ENCODE results near the gene ATG2B. TPM values are rescaled to one million over a fixed set of nuclear protein-coding genes. Genes with fewer than 3 reads are reported as not detected.

The ATG2B gene
- total and polyA plus RNA-seq, 10 of the 15 experiments (the other 5 are each of a cell fraction or from before 2014, with no cell fraction given), result 0.84 to 15.4 (median 9.9) TPM

DNA sequence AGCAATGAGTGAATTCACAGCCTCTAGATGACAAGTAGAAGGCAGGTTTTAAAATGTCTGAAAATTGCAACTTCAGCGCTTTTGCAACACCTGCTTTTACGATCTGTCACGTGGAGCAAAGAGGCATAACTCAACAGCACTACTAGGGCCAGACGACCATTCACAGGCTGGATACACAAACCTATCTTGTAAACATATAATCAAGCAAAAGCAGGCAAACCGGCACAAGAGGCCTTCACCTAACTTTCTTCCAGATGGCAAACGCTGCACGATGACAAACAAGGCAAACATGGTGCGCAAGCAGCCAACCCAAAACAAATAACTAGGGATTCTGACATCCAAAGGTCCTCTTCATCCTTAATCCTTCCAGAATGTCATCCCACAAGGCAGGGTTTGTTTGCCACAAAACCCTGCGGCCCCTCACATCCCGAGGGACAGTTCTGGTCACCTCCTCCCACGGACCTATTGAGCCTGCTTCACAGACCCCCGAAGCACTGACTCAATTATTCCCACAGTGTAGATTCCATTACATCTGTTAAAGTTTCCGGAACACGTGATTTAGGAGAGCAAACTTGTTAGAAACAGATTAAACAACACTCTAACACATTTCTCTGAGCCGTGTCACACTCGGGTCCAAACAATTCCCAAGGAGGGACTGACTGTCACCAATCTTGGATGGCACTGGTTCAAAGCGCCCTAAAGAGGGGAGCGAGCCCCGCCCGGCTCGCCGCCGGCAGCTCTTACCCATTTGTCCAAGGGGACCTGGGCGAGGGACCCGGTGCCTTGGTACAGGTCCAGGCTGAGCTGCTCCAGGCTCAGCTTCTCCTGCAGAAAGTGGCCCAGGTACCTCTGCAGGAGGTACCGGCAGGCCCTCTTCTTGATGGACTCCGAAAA, 823 bp downstream of the ATG2B start (continued):
- TF ChIP-seq, protein P1, sequence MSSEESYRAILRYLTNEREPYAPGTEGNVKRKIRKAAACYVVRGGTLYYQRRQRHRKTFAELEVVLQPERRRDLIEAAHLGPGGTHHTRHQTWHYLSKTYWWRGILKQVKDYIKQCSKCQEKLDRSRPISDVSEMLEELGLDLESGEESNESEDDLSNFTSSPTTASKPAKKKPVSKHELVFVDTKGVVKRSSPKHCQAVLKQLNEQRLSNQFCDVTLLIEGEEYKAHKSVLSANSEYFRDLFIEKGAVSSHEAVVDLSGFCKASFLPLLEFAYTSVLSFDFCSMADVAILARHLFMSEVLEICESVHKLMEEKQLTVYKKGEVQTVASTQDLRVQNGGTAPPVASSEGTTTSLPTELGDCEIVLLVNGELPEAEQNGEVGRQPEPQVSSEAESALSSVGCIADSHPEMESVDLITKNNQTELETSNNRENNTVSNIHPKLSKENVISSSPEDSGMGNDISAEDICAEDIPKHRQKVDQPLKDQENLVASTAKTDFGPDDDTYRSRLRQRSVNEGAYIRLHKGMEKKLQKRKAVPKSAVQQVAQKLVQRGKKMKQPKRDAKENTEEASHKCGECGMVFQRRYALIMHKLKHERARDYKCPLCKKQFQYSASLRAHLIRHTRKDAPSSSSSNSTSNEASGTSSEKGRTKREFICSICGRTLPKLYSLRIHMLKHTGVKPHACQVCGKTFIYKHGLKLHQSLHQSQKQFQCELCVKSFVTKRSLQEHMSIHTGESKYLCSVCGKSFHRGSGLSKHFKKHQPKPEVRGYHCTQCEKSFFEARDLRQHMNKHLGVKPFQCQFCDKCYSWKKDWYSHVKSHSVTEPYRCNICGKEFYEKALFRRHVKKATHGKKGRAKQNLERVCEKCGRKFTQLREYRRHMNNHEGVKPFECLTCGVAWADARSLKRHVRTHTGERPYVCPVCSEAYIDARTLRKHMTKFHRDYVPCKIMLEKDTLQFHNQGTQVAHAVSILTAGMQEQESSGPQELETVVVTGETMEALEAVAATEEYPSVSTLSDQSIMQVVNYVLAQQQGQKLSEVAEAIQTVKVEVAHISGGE (CRISPR knock-in tag; IDR thresholded peaks at IDR 0.05), result no peak
- no peak for TF ChIP-seq BRCA1 (IDR thresholded peaks at IDR 0.05; ENCODE audit: low read depth, low read length)
- no peak for TF ChIP-seq HDGF (IDR thresholded peaks at IDR 0.05)
- TF ChIP-seq ATF7 (IDR thresholded peaks at IDR 0.05; ENCODE audit: low read depth), result no peak
- no peak for TF ChIP-seq SIN3A (IDR thresholded peaks at IDR 0.05; ENCODE audit: low read depth, low read length)
- TF ChIP-seq SMAD1 (IDR thresholded peaks at IDR 0.05; ENCODE audit: low read depth, partially characterized antibody), result no peak
- no peak for TF ChIP-seq CBFB (IDR thresholded peaks at IDR 0.05; ENCODE audit: low read depth)
- TF ChIP-seq MEF2A (IDR thresholded peaks at IDR 0.05; ENCODE audit: insufficient read depth, low read depth, low read length), result no peak
- no peak for TF ChIP-seq EP300 (IDR thresholded peaks at IDR 0.05; ENCODE audit: borderline replicate concordance in 1 of 2, control insufficient read depth in 1 of 2, low read depth in 2 of 2, low read length in 2 of 2)
- TF ChIP-seq JUND (IDR thresholded peaks at IDR 0.05; ENCODE audit: low read depth, low read length), result no peak
- no peak for TF ChIP-seq KLF5 (IDR thresholded peaks at IDR 0.05; ENCODE audit: partially characterized antibody)
- no peak for TF ChIP-seq HDAC2 (IDR thresholded peaks at IDR 0.05)
- TF ChIP-seq PML (IDR thresholded peaks at IDR 0.05; ENCODE audit: low read length), result no peak
- TF ChIP-seq TARDBP (IDR thresholded peaks at IDR 0.05; ENCODE audit: borderline replicate concordance), result no peak
- TF ChIP-seq ASH2L (IDR thresholded peaks at IDR 0.05; ENCODE audit: borderline replicate concordance, low read depth), result no peak
- no peak for TF ChIP-seq ETV6 (conservative IDR thresholded peaks at IDR 0.05 in 1 of 2, IDR thresholded peaks at IDR 0.05 in 1 of 2; ENCODE audit: borderline replicate concordance in 1 of 2, low read depth in 1 of 2)
- TF ChIP-seq MXI1 (IDR thresholded peaks at IDR 0.05; ENCODE audit: low read depth, low read length), result peak; percentile 74
- TF ChIP-seq, protein P2, sequence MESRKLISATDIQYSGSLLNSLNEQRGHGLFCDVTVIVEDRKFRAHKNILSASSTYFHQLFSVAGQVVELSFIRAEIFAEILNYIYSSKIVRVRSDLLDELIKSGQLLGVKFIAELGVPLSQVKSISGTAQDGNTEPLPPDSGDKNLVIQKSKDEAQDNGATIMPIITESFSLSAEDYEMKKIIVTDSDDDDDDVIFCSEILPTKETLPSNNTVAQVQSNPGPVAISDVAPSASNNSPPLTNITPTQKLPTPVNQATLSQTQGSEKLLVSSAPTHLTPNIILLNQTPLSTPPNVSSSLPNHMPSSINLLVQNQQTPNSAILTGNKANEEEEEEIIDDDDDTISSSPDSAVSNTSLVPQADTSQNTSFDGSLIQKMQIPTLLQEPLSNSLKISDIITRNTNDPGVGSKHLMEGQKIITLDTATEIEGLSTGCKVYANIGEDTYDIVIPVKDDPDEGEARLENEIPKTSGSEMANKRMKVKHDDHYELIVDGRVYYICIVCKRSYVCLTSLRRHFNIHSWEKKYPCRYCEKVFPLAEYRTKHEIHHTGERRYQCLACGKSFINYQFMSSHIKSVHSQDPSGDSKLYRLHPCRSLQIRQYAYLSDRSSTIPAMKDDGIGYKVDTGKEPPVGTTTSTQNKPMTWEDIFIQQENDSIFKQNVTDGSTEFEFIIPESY (IDR thresholded peaks at IDR 0.05), result no peak
- no peak for TF ChIP-seq SMC3 (IDR thresholded peaks at IDR 0.05; ENCODE audit: borderline replicate concordance, low read length)
- TF ChIP-seq, protein P3, sequence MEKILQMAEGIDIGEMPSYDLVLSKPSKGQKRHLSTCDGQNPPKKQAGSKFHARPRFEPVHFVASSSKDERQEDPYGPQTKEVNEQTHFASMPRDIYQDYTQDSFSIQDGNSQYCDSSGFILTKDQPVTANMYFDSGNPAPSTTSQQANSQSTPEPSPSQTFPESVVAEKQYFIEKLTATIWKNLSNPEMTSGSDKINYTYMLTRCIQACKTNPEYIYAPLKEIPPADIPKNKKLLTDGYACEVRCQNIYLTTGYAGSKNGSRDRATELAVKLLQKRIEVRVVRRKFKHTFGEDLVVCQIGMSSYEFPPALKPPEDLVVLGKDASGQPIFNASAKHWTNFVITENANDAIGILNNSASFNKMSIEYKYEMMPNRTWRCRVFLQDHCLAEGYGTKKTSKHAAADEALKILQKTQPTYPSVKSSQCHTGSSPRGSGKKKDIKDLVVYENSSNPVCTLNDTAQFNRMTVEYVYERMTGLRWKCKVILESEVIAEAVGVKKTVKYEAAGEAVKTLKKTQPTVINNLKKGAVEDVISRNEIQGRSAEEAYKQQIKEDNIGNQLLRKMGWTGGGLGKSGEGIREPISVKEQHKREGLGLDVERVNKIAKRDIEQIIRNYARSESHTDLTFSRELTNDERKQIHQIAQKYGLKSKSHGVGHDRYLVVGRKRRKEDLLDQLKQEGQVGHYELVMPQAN (conservative IDR thresholded peaks at IDR 0.05), result peak; percentile 42; the same call in 1 of the 2 replicates
- TF ChIP-seq IKZF2 (IDR thresholded peaks at IDR 0.05), result no peak
